IMR-90 (cell line): ENCODE measurements around the gene NDUFA6. TPM values are rescaled to one million over a fixed set of nuclear protein-coding genes. Genes with fewer than 3 reads are reported as not detected.
"Not testable (repeated sequence)": the region's sequence is repeated elsewhere in the genome, so short reads cannot be mapped to it uniquely, and the experiment has no call there.

Experiments used
- ATAC-seq: fragments of 200-7000 bp; cut with Tn5 transposase; 2 replicates; pipeline ENCODE4 v1.9.1; 2020; ENCODE audit warnings: low read depth, mild to moderate bottlenecking, moderate library complexity
- BruUV-seq: library from RNA; stranded (reverse); fragments of 400-500 nt; replicated peaks from 2 replicates; lab custom pipeline; 2021; lab: Mats Ljungman, UMichigan
- CTCF ChIA-PET: fragments of 300-600 bp; formaldehyde crosslinking; extraction: SDS; loops from one replicate; lab custom pipeline; 2021; ENCODE audit warnings: antibody characterized with exemption; lab: Yijun Ruan, JAX
- POLR2A ChIA-PET: fragments of 300-600 bp; sonication (Branson Sonifier 250); formaldehyde crosslinking; loops from one replicate; lab custom pipeline; 2022; ENCODE audit warnings: antibody characterized with exemption; ENCODE audit not compliant: unreplicated experiment; lab: Charles Lee
- DNase-seq: peaks from one replicate; pipeline ENCODE4 v3.0.0; 2013
- H2AFZ ChIP-seq: replicated peaks from 2 replicates; pipeline ENCODE3; 2013; ENCODE audit warnings: low read length, mild to moderate bottlenecking; ENCODE audit not compliant: poor library complexity
- H2AK5ac ChIP-seq: 2 replicates; pipeline ENCODE4 v1.6.1; 2013; ENCODE audit warnings: low read depth, low read length, inconsistent platforms
- H2AK9ac ChIP-seq: replicated peaks from 2 replicates; pipeline ENCODE3; 2013; ENCODE audit warnings: mild to moderate bottlenecking, low read depth, low read length, moderate library complexity; ENCODE audit not compliant: poor library complexity
- H2BK120ac ChIP-seq: 2 replicates; pipeline ENCODE4 v1.6.1; 2013; ENCODE audit warnings: low read depth, low read length, inconsistent platforms
- H2BK15ac ChIP-seq: 3 replicates; pipeline ENCODE4 v1.6.1; 2013; ENCODE audit warnings: low read depth, low read length, inconsistent platforms
- H2BK20ac ChIP-seq: 2 replicates; pipeline ENCODE4 v1.6.1; 2013; ENCODE audit warnings: low read depth, mild to moderate bottlenecking, inconsistent platforms, low read length, moderate library complexity
- H2BK5ac ChIP-seq: 2 replicates; pipeline ENCODE4 v1.6.1; 2013; ENCODE audit warnings: mild to moderate bottlenecking, low read depth, low read length, inconsistent platforms; ENCODE audit not compliant: poor library complexity, severe bottlenecking
- H3K14ac ChIP-seq: replicated peaks from 2 replicates; pipeline ENCODE4 v1.6.1; 2013; ENCODE audit warnings: low read depth, low read length, inconsistent platforms
- H3K18ac ChIP-seq: 2 replicates; pipeline ENCODE4 v1.6.1; 2013; ENCODE audit warnings: low read depth, low read length, control low read depth
- H3K23ac ChIP-seq: 2 replicates; pipeline ENCODE4 v1.6.1; 2013; ENCODE audit warnings: low read depth, low read length, inconsistent platforms
- H3K27ac ChIP-seq: 2 replicates; pipeline ENCODE4 v1.5.1; 2013; ENCODE audit warnings: mild to moderate bottlenecking, control low read depth, low read length; ENCODE audit not compliant: insufficient read depth
- H3K27me3 ChIP-seq: 2 replicates; pipeline ENCODE4 v1.6.1; 2013; ENCODE audit warnings: low read length; ENCODE audit not compliant: control insufficient read depth, insufficient read depth
- H3K36me3 ChIP-seq: 2 replicates; pipeline ENCODE4 v1.6.1; 2013; ENCODE audit warnings: low read length, mixed read lengths; ENCODE audit not compliant: control insufficient read depth, insufficient read depth
- H3K4ac ChIP-seq: 2 replicates; pipeline ENCODE4 v1.6.1; 2013; ENCODE audit warnings: low read depth, low read length, inconsistent platforms
- H3K4me1 ChIP-seq: 2 replicates; pipeline ENCODE4 v1.6.1; 2013; ENCODE audit warnings: low read length, mixed read lengths; ENCODE audit not compliant: control insufficient read depth, insufficient read depth
- H3K4me2 ChIP-seq: 2 replicates; pipeline ENCODE4 v1.6.1; 2013; ENCODE audit warnings: low read depth, mild to moderate bottlenecking, control low read depth, low read length, moderate library complexity
- H3K4me3 ChIP-seq: 2 replicates; pipeline ENCODE4 v1.5.1; 2013; ENCODE audit warnings: low read depth, mild to moderate bottlenecking, control low read depth, low read length, moderate library complexity; ENCODE audit not compliant: insufficient read depth
- H3K56ac ChIP-seq: 2 replicates; pipeline ENCODE4 v1.6.1; 2013; ENCODE audit warnings: low read length, inconsistent platforms; ENCODE audit not compliant: insufficient read depth; ENCODE audit errors: extremely low read depth
- H3K79me1 ChIP-seq, 2 experiments: 2 replicates each; pipeline ENCODE4 v1.6.1; 2013; ENCODE audit warnings: low read length in 2 of 2, inconsistent platforms in 1 of 2, low read depth in 1 of 2
- H3K9ac ChIP-seq: 2 replicates; pipeline ENCODE4 v1.6.1; 2013; ENCODE audit warnings: low read depth, low read length, control low read depth
- H3K9me1 ChIP-seq: 2 replicates; pipeline ENCODE4 v1.6.1; 2013; ENCODE audit warnings: low read length, inconsistent platforms; ENCODE audit not compliant: insufficient read depth
- H3K9me3 ChIP-seq: 2 replicates; pipeline ENCODE4 v1.6.1; 2013; ENCODE audit warnings: low read length; ENCODE audit not compliant: control insufficient read depth, insufficient read depth
- H4K20me1 ChIP-seq: 2 replicates; pipeline ENCODE4 v1.6.1; 2013; ENCODE audit warnings: low read length, inconsistent platforms; ENCODE audit not compliant: insufficient read depth
- H4K5ac ChIP-seq: 2 replicates; pipeline ENCODE4 v1.6.1; 2013; ENCODE audit warnings: mild to moderate bottlenecking, low read depth, low read length, control low read depth
- H4K8ac ChIP-seq, 2 experiments: 2 replicates each; pipeline ENCODE4 v1.6.1; 2013; ENCODE audit warnings: low read depth in 2 of 2, low read length in 2 of 2, control low read depth in 1 of 2, inconsistent platforms in 1 of 2
- H4K91ac ChIP-seq: 2 replicates; pipeline ENCODE4 v1.6.1; 2013; ENCODE audit warnings: low read depth, low read length, inconsistent platforms; ENCODE audit not compliant: insufficient read depth
- WGBS, 2 experiments: methylation state at CpG; one replicate each; pipeline versions ENCODE4 v1.1.5 to v1.1.7; 2013; ENCODE audit warnings: missing lambda C conversion rate in 2 of 2; ENCODE audit not compliant: insufficient read length in 1 of 2; ENCODE audit errors: extremely low coverage in 2 of 2; 5-methylcytosine and 5-hydroxymethylcytosine counted together
- dilution Hi-C: fragments of 300-500 bp; cut with HindIII; formaldehyde crosslinking; loops from one replicate; pipeline ENCODE4 v1.14.3; 2018; ENCODE audit warnings: low sequenced_read_pairs; ENCODE audit not compliant: unreplicated experiment
- in situ Hi-C: fragments of 300-500 bp; cut with MboI; formaldehyde crosslinking; loops from 3 replicates; pipeline ENCODE4 v1.14.3; 2019; ENCODE audit warnings: low sequenced_read_pairs, inconsistent platforms, mixed read lengths
- intact Hi-C: fragments of 100-400 bp; cut with micrococcal nuclease; formaldehyde crosslinking; loops from 2 replicates; pipeline ENCODE4 v1.10.0; 2022
- polyA plus RNA-seq, 3 experiments: library from polyadenylated mRNA; depleted of rRNA; stranded (reverse); fragments of >200 nt; gene quantifications; 2 replicates each; pipeline ENCODE4 v1.2.3, GENCODE V29; 2012; ENCODE audit warnings: low replicate concordance in 1 of 3
- total RNA-seq: library from RNA; depleted of rRNA; stranded (reverse); fragments of >200 nt; gene quantifications from 2 replicates; pipeline ENCODE4 v1.2.3, GENCODE V29; 2012

The NDUFA6 gene
- total and polyA plus RNA-seq, 2 of the 4 experiments (the other 2 are of a cell fraction), result 48.8 to 89.0 TPM

GRCh38 chr22:42104332-42104860 is 13.8 kb upstream of the NDUFA6 start:
- H3K4ac ChIP-seq, H4K20me1 ChIP-seq, H3K18ac ChIP-seq, H3K79me1 ChIP-seq, H3K27ac ChIP-seq, ATAC-seq, H3K4me1 ChIP-seq, H3K4me2 ChIP-seq, DNase-seq, H2BK20ac ChIP-seq, H2AFZ ChIP-seq, H4K5ac ChIP-seq, H3K9me1 ChIP-seq, H2BK15ac ChIP-seq, H3K23ac ChIP-seq, H2AK9ac ChIP-seq, H4K8ac ChIP-seq, POLR2A ChIA-PET, H3K56ac ChIP-seq, H2AK5ac ChIP-seq, H3K14ac ChIP-seq, intact Hi-C loops, H3K9ac ChIP-seq, dilution Hi-C loops, H3K27me3 ChIP-seq, H3K36me3 ChIP-seq, H2BK5ac ChIP-seq, H3K4me3 ChIP-seq, H4K91ac ChIP-seq, in situ Hi-C loops, H2BK120ac ChIP-seq, BruUV-seq: not testable (repeated sequence)
- peaks cover 20% of the 10 kb centered on the region for H3K9me3 ChIP-seq
- WGBS, 2 experiments, result 83% methylated on average over 3 of the region's 6 CpGs; no CpG with 5 or more reads in 1 of the 2 experiments
- CTCF ChIA-PET, result interaction anchor here (1.2 kb wide), 1 partner anchor 13 kb away, joined by 4 read pairs; no protein-coding TSS in a partner anchor
